ENCODE data around the gene ANKRD13D. TPM values are rescaled to one million over a fixed set of nuclear protein-coding genes. Genes with fewer than 3 reads are reported as not detected.

ANKRD13D gene
- total and polyA plus RNA-seq, 9 donors: 5.6 to 60.9 (median 41.3) TPM

- WGBS, 3 donors: 1 to 8% (median 2%) methylated on average over 22 to 43 of the region's 43 CpGs
- DNase-seq: peak in 4 of 5 donors; percentile 39 to 71 (median 56)
- peak overlapping the region; percentile 81 to 82 for H3K27ac ChIP-seq
- TF ChIP-seq CTCF (IDR thresholded peaks at IDR 0.05) (no peak), EP300 (IDR thresholded peaks at IDR 0.05) (no peak), POLR2A (IDR thresholded peaks at IDR 0.05) (no peak)
- no peaks in the 10 kb centered on the region for H3K27me3 ChIP-seq
- peak overlapping the region; percentile 61 for H3K4me3 ChIP-seq
- intact Hi-C loops (cut with DNase I): no loop called here
- H3K36me3 ChIP-seq: no peaks in the 10 kb centered on the region
- peaks cover 9% of the 10 kb centered on the region for H3K4me1 ChIP-seq (ENCODE audit: insufficient read depth)
- H3K9me3 ChIP-seq: no peaks in the 10 kb centered on the region
Measured at GRCh38 chr11:67303835-67304411, 14.8 kb downstream of the ANKRD13D start.

GRCh38 chr11:67304511-67305113, 15.5 kb downstream of the ANKRD13D start:
- DNase-seq: peak in 2 of 5 donors; percentile 20 to 33
- TF ChIP-seq CTCF (IDR thresholded peaks at IDR 0.05) (no peak), EP300 (IDR thresholded peaks at IDR 0.05) (no peak), POLR2A (IDR thresholded peaks at IDR 0.05) (no peak)
- 76 to 87% (median 79%) methylated on average over 14 of the region's 14 CpGs for WGBS, 3 donors
- H3K9me3 ChIP-seq: no peaks in the 10 kb centered on the region
- H3K27me3 ChIP-seq: no peaks in the 10 kb centered on the region
- peak overlapping the region in 1 of 2 donors; percentile 82 for H3K27ac ChIP-seq
- intact Hi-C loops (cut with DNase I): loop anchor here in 1 of 4 donors (5.0 kb wide), 1 partner anchor 32 kb away; no protein-coding TSS in a partner anchor
- H3K4me1 ChIP-seq (ENCODE audit: insufficient read depth): peaks cover 9% of the 10 kb centered on the region
- H3K36me3 ChIP-seq: no peaks in the 10 kb centered on the region
- peak overlapping the region; percentile 61 for H3K4me3 ChIP-seq

- 87 to 92% (median 91%) methylated on average over 18 to 19 of the region's 19 CpGs for WGBS, 3 donors
- intact Hi-C loops (cut with DNase I): loop anchor here in 1 of 4 donors (5.0 kb wide), 1 partner anchor 35 kb away; no protein-coding TSS in a partner anchor
- no peaks in the 10 kb centered on the region for H3K36me3 ChIP-seq
Measured at GRCh38 chr11:67306769-67307544, 17.9 kb downstream of the ANKRD13D start.

More at GRCh38 chr11:67306769-67307544, 17.9 kb downstream of the ANKRD13D start:
- no peak overlapping the region for H3K27ac ChIP-seq
- no peaks in the 10 kb centered on the region for H3K9me3 ChIP-seq
- H3K27me3 ChIP-seq: no peaks in the 10 kb centered on the region
- H3K4me1 ChIP-seq (ENCODE audit: insufficient read depth): peaks cover 9% of the 10 kb centered on the region
- peak in 1 of 5 donors; percentile 24 for DNase-seq
- no peak for TF ChIP-seq EP300 (IDR thresholded peaks at IDR 0.05)
- no peak for TF ChIP-seq POLR2A (IDR thresholded peaks at IDR 0.05)
- no peak for TF ChIP-seq CTCF (IDR thresholded peaks at IDR 0.05)
- no peak overlapping the region for H3K4me3 ChIP-seq
